Hepatic stellate cell (primary cell): ENCODE measurements around the gene SPATA31D3.
"Not testable (repeated sequence)": the region's sequence is repeated elsewhere in the genome, so short reads cannot be mapped to it uniquely, and the experiment has no call there.

Source experiments
- DNase-seq: peaks from one replicate; pipeline ENCODE4 v3.0.0; 2011; ENCODE audit warnings: low spot score

SPATA31D3 gene

DNA sequence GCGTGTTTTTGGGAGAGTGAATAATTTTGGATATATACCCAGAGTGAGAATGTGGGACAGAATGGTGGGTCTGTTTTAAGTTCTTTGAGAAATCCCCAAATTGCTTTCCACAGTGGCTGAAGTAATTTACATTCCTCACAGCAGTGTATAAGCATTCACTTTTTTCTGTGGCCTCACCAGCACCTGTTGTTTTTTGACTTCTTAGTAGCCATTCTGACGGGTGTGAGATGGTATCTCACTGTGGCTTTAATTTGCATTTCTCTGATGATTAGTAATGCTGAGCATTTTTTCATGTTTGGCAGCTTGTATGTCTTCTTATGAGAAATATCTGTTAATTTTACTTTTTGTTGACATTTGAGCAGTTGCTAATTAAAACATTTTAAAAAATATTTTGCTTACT lies 35.9 kb downstream of the SPATA31D3 start:
- DNase-seq: no peak

DNA sequence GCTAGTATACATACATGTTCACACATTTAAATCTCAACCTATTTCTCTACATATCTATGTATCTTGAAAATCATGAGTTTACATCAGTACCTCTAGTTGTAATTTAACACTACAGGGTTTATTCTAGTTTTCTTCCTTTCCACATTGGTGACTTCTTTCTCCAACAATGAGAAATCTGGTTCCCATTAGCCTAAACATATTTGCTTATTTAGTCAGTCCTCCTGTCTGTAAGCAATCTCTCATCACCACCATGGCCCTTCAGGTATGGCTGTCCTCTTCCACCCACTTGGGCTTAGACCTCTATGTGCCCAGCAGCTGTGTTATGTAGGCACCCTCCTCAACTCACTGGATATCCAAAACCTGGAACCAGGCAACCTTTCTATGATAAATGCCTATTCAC lies 37.3 kb downstream of the SPATA31D3 start:
- DNase-seq: no peak

DNA sequence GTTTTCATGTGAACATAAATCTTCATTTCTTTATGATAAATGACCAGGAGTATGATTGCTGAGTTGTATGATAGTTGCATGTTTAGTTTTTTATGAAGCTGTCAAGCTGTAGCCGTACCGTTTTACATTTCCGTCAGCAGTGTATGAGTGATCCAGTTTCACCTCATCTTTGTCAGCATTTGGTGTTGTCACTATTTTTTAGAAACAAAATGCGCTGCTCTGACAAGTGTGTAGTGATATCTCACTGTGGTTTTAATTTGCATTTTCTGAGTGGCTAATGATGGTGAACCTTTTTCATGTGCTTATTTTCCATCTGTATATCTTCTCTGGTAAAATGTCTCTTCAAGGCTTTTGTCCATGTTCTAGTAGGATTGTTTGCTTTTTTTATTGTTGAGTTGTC lies 38.6 kb downstream of the SPATA31D3 start:
- no peak for DNase-seq

DNA sequence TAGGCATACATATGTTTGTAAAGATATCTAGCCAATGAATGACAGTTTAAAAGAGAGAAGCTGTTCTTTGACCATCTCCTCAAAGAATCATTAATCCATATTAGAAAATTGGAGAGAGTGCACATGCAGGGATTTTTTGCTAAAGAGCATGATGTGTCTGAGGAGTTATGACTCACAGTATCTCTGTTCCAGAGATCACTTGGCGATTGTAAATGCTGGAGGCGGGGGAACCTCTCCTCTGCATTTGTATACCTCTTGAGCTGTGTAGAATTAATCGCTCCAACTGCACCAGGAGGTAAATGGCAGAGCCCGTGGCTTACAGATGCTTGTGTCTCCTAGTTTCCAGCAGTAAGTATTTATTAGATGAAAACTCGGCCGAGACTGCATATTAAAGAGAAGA lies 41.6 kb downstream of the SPATA31D3 start:
- DNase-seq: no peak

DNA sequence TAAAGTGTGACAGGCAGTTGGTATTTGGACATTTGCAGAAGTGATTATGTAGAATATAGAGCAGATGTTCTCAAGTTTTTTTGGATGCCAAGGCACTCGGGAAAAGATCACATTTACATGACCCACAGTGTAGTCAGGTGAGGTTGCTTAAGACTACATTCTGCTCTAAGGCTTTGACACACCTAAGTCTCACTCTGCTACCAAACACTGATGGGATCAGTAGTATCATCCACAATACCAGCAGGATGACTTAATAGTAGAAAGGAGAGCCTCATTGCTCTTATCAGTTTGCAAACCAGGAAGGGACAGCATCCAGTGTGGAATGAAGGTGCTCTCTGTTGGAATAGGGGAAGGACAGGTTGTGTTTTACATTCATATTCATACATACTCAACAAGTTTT lies 42.8 kb downstream of the SPATA31D3 start:
- no peak for DNase-seq

DNA sequence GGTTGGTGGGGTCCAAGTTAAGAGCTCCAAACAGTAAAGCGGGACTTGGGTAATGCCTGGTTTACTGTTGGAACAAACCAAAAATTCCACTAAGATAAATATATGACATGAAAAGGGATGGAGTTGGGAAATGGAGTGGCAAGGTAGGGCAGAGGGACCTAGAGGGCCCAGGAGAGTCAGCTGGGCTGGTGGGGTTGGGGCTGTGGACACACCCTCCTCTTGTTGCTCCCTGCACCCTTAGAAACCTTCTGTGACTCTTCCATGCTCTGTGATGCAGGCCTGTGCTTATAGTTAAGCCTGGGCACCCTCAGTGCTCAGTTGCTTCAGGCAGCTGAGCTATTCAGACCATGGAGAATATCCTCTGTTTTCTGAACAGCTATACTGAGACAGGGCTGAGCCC lies 45.2 kb downstream of the SPATA31D3 start, which contains the start of gene SPATA31D1:
TSS of gene SPATA31D1 (plus strand) at position 301 of the 400 bp plus-strand sequence. CDS start at position 348, 47 bp downstream.
- not testable (repeated sequence) for DNase-seq

DNA sequence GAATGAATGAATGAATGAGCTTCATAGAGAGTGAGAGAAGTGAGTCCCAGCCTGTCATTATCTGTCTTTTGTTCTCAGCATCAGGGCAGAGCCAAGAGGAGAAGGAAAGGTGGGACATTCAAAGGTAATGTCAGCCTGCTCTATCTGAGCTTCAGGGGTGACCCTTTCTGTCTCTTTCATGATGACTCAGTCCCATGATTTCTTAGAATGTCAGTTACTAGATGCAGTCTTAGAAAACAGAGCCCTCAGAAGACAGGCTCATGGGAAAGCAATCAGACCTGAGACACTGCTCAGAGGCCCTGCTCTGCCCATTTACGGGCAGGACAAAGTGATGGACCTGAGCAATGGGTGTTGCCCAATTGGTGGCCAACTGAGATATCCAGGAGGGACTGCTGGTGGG lies 46.4 kb downstream of the SPATA31D3 start:
- DNase-seq: no peak

DNA sequence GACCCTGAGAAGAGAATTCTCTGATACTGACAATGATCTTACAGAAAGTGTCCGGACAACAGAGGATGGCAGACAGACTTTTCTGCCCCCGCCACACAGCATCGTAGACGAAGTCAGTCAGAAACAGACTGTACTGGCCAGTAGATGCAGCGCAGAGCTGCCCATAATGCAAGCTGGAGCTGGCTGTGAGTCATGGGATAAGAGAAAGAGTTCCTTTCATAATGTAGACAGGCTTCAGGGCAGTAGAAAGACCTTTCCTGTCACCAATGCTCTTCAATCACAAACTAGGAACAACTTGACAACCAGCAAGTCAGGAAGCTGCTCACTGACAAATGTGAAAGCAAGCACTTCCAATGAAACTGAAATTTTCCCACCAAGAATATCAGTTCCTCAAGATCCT lies 50.4 kb downstream of the SPATA31D3 start:
- no peak for DNase-seq
